ENCODE measurements around the gene CFI.

- TF ChIP-seq, protein P1, sequence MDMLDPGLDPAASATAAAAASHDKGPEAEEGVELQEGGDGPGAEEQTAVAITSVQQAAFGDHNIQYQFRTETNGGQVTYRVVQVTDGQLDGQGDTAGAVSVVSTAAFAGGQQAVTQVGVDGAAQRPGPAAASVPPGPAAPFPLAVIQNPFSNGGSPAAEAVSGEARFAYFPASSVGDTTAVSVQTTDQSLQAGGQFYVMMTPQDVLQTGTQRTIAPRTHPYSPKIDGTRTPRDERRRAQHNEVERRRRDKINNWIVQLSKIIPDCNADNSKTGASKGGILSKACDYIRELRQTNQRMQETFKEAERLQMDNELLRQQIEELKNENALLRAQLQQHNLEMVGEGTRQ (IDR thresholded peaks at IDR 0.05; ENCODE audit: low read length) = no peak
- TF ChIP-seq RXRA (IDR thresholded peaks at IDR 0.05; ENCODE audit: insufficient read depth, low read depth, low read length) (no peak), CTCF (IDR thresholded peaks at IDR 0.05; ENCODE audit: control extremely low read depth in 1 of 3, insufficient read depth in 1 of 3, low read depth in 1 of 3, low read length in 3 of 3) (no peak), SIRT6 (IDR thresholded peaks at IDR 0.05; ENCODE audit: low read length) (no peak), EZH2 (IDR thresholded peaks at IDR 0.05; ENCODE audit: low read depth, low read length, severe bottlenecking) (no peak), ZNF274 (IDR thresholded peaks at IDR 0.05; ENCODE audit: borderline replicate concordance, extremely low read depth, low read length) (no peak), POLR2A (IDR thresholded peaks at IDR 0.05; ENCODE audit: control extremely low read depth in 1 of 2, low read depth in 2 of 2, low read length in 2 of 2) (no peak), JUND (IDR thresholded peaks at IDR 0.05; ENCODE audit: low read length) (no peak)
These were observed 92.8 kb downstream of the CFI start for GRCh38 chr4:109708990-109709389.

Measured in H1 (cell line).